WTC11 (cell line): ENCODE measurements around the gene CXCL6. TPM values are rescaled to one million over a fixed set of nuclear protein-coding genes. Genes with fewer than 3 reads are reported as not detected.

Source experiments
- ATAC-seq: fragments of 200-7000 bp; cut with Tn5 transposase; 2 replicates; pipeline ENCODE4 v1.10.0; 2021; ENCODE audit warnings: mild to moderate bottlenecking, moderate library complexity
- CTCF ChIA-PET: fragments of 300-600 bp; sonication (Branson Sonifier 250); formaldehyde crosslinking; loops from one replicate; lab custom pipeline; 2021; ENCODE audit warnings: antibody characterized with exemption; lab: Charles Lee
- POLR2A ChIA-PET: fragments of 350-600 bp; sonication (Branson Sonifier 250); formaldehyde crosslinking; loops from one replicate; lab custom pipeline; 2021; ENCODE audit warnings: antibody characterized with exemption; lab: Charles Lee
- DNase-seq: peaks from one replicate; pipeline ENCODE4 v3.0.0; 2021; ENCODE audit warnings: low spot score
- H3K27ac Mint-ChIP-seq: 2 replicates; pipeline ENCODE4 v1.8.0; 2021; ENCODE audit warnings: mixed read lengths
- H3K27me3 Mint-ChIP-seq: 2 replicates; pipeline ENCODE4 v1.8.0; 2021; ENCODE audit warnings: low read depth, mild to moderate bottlenecking, moderate library complexity, mixed read lengths
- H3K36me3 Mint-ChIP-seq: 2 replicates; pipeline ENCODE4 v1.8.0; 2021; ENCODE audit warnings: mixed read lengths
- H3K4me1 Mint-ChIP-seq: 2 replicates; pipeline ENCODE4 v1.8.0; 2022; ENCODE audit warnings: mixed read lengths
- H3K4me3 Mint-ChIP-seq: 2 replicates; pipeline ENCODE4 v1.8.0; 2021; ENCODE audit warnings: mild to moderate bottlenecking, moderate library complexity, mixed read lengths
- H3K9me3 Mint-ChIP-seq: 2 replicates; pipeline ENCODE4 v1.8.0; 2021; ENCODE audit warnings: mixed read lengths
- CBFB ChIP-seq: sonication (generic); formaldehyde crosslinking; IDR thresholded peaks from 2 replicates; pipeline ENCODE4 v1.8.1; 2022; ENCODE audit warnings: mild to moderate bottlenecking, low read depth, missing genetic modification reagents
- CDX4 ChIP-seq: fragments of 250-450 bp; sonication (Bioruptor Pico); IDR thresholded peaks from 2 replicates; pipeline ENCODE4 v1.9.0; 2021; ENCODE audit warnings: moderate library complexity, mild to moderate bottlenecking, inconsistent platforms, borderline replicate concordance
- ESRRA ChIP-seq: sonication (generic); formaldehyde crosslinking; IDR thresholded peaks from 2 replicates; pipeline ENCODE4 v1.8.1; 2022; ENCODE audit warnings: mild to moderate bottlenecking, missing genetic modification reagents, borderline replicate concordance
- FOXP1 ChIP-seq: sonication (generic); formaldehyde crosslinking; IDR thresholded peaks from 2 replicates; pipeline ENCODE4 v1.8.0; 2022; ENCODE audit warnings: missing genetic modification reagents, mild to moderate bottlenecking, moderate library complexity, borderline replicate concordance
- HMGA2 ChIP-seq: fragments of 250-450 bp; sonication (Bioruptor Pico); IDR thresholded peaks from 2 replicates; pipeline ENCODE4 v1.4.0; 2021; ENCODE audit warnings: mild to moderate bottlenecking, moderate library complexity
- HMGXB4 ChIP-seq: sonication (generic); formaldehyde crosslinking; IDR thresholded peaks from 2 replicates; pipeline ENCODE4 v1.8.1; 2023; ENCODE audit warnings: mild to moderate bottlenecking, moderate library complexity, missing genetic modification reagents
- IRF2 ChIP-seq: sonication (generic); formaldehyde crosslinking; IDR thresholded peaks from 2 replicates; pipeline ENCODE4 v1.8.0; 2022; ENCODE audit warnings: low read depth, missing genetic modification reagents, borderline replicate concordance
- KAT7 ChIP-seq: sonication (generic); formaldehyde crosslinking; IDR thresholded peaks from 2 replicates; pipeline ENCODE4 v1.8.1; 2023; ENCODE audit warnings: missing genetic modification reagents, mild to moderate bottlenecking, borderline replicate concordance
- MAX ChIP-seq: sonication (generic); formaldehyde crosslinking; IDR thresholded peaks from 2 replicates; pipeline ENCODE4 v1.8.0; 2022; ENCODE audit warnings: mild to moderate bottlenecking, missing genetic modification reagents
- MYBL2 ChIP-seq: sonication (generic); formaldehyde crosslinking; IDR thresholded peaks from 2 replicates; pipeline ENCODE4 v1.8.1; 2023; ENCODE audit warnings: mild to moderate bottlenecking, moderate library complexity, missing genetic modification reagents
- NFE2L1 ChIP-seq: sonication (generic); formaldehyde crosslinking; IDR thresholded peaks from 2 replicates; pipeline ENCODE4 v1.8.1; 2023; ENCODE audit warnings: missing genetic modification reagents
- OVOL2 ChIP-seq: fragments of 250-450 bp; sonication (Bioruptor Pico); IDR thresholded peaks from 2 replicates; pipeline ENCODE4 v1.9.0; 2021; ENCODE audit warnings: mild to moderate bottlenecking, borderline replicate concordance
- RELA ChIP-seq: sonication (generic); formaldehyde crosslinking; IDR thresholded peaks from 2 replicates; pipeline ENCODE4 v1.8.1; 2022; ENCODE audit warnings: missing genetic modification reagents, mild to moderate bottlenecking, borderline replicate concordance
- TEAD1 ChIP-seq: sonication (generic); formaldehyde crosslinking; IDR thresholded peaks from 2 replicates; pipeline ENCODE4 v1.8.0; 2022; ENCODE audit warnings: mild to moderate bottlenecking, missing genetic modification reagents
- TEAD4 ChIP-seq: sonication (generic); formaldehyde crosslinking; IDR thresholded peaks from 2 replicates; pipeline ENCODE4 v1.8.0; 2022; ENCODE audit warnings: mild to moderate bottlenecking, missing genetic modification reagents
- ZNF138 ChIP-seq: sonication (generic); formaldehyde crosslinking; conservative IDR thresholded peaks from 2 replicates; pipeline ENCODE4 v1.8.1; 2022; ENCODE audit warnings: mild to moderate bottlenecking, moderate library complexity, missing genetic modification reagents
- ZNF232 ChIP-seq: sonication (generic); formaldehyde crosslinking; IDR thresholded peaks from 2 replicates; pipeline ENCODE4 v1.8.0; 2022; ENCODE audit warnings: mild to moderate bottlenecking, missing genetic modification reagents
- ZNF423 ChIP-seq: fragments of 250-450 bp; sonication (Bioruptor Pico); IDR thresholded peaks from 2 replicates; pipeline ENCODE4 v2.1.2; 2022; ENCODE audit warnings: mild to moderate bottlenecking, moderate library complexity
- total RNA-seq: library from RNA; stranded (reverse); gene quantifications from 3 replicates; pipeline ENCODE4 v1.2.3, GENCODE V29; 2021
- TF ChIP-seq, protein P1 (sequence below): fragments of 250-450 bp; sonication (Bioruptor Pico); IDR thresholded peaks from 2 replicates; pipeline ENCODE4 v1.9.0; 2021; ENCODE audit warnings: mild to moderate bottlenecking, borderline replicate concordance

CXCL6 gene
- total RNA-seq, 1 experiment from 2014 or later = 4.9 TPM

- peaks cover 37% of the 10 kb centered on the region for H3K27me3 Mint-ChIP-seq
- no peaks in the 10 kb centered on the region for H3K36me3 Mint-ChIP-seq
- ChIA-PET POLR2A (no interaction called here), CTCF (interaction anchor here (1.6 kb wide), 1 partner anchor 11 kb away, joined by 5 read pairs; no protein-coding TSS in a partner anchor)
- TF ChIP-seq CBFB (CRISPR knock-in tag) (no peak), TEAD1 (CRISPR knock-in tag) (no peak), FOXP1 (no peak), KAT7 (CRISPR knock-in tag) (no peak), HMGXB4 (CRISPR knock-in tag) (no peak), RELA (CRISPR knock-in tag) (no peak), ZNF138 (CRISPR knock-in tag) (no peak), NFE2L1 (CRISPR knock-in tag) (no peak), MAX (no peak), OVOL2 (no peak), MYBL2 (CRISPR knock-in tag) (no peak), ESRRA (CRISPR knock-in tag) (no peak), ZNF232 (CRISPR knock-in tag) (no peak), HMGA2 (CRISPR knock-in tag) (no peak), CDX4 (CRISPR knock-in tag) (no peak)
- TF ChIP-seq, protein P1, sequence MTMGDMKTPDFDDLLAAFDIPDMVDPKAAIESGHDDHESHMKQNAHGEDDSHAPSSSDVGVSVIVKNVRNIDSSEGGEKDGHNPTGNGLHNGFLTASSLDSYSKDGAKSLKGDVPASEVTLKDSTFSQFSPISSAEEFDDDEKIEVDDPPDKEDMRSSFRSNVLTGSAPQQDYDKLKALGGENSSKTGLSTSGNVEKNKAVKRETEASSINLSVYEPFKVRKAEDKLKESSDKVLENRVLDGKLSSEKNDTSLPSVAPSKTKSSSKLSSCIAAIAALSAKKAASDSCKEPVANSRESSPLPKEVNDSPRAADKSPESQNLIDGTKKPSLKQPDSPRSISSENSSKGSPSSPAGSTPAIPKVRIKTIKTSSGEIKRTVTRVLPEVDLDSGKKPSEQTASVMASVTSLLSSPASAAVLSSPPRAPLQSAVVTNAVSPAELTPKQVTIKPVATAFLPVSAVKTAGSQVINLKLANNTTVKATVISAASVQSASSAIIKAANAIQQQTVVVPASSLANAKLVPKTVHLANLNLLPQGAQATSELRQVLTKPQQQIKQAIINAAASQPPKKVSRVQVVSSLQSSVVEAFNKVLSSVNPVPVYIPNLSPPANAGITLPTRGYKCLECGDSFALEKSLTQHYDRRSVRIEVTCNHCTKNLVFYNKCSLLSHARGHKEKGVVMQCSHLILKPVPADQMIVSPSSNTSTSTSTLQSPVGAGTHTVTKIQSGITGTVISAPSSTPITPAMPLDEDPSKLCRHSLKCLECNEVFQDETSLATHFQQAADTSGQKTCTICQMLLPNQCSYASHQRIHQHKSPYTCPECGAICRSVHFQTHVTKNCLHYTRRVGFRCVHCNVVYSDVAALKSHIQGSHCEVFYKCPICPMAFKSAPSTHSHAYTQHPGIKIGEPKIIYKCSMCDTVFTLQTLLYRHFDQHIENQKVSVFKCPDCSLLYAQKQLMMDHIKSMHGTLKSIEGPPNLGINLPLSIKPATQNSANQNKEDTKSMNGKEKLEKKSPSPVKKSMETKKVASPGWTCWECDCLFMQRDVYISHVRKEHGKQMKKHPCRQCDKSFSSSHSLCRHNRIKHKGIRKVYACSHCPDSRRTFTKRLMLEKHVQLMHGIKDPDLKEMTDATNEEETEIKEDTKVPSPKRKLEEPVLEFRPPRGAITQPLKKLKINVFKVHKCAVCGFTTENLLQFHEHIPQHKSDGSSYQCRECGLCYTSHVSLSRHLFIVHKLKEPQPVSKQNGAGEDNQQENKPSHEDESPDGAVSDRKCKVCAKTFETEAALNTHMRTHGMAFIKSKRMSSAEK (CRISPR knock-in tag) = no peak
- no peaks in the 10 kb centered on the region for H3K9me3 Mint-ChIP-seq
- H3K27ac Mint-ChIP-seq = no peak overlapping the region
- peaks cover 18% of the 10 kb centered on the region for H3K4me1 Mint-ChIP-seq
- no peak for ATAC-seq
- DNase-seq = no peak
- H3K4me3 Mint-ChIP-seq = no peak overlapping the region
Measured at GRCh38 chr4:73870768-73871167, 34.3 kb downstream of the CXCL6 start.

GRCh38 chr4:73871511-73872310 is 35.2 kb downstream of the CXCL6 start:
- H3K27me3 Mint-ChIP-seq = peaks cover 37% of the 10 kb centered on the region
- TF ChIP-seq, protein P1 (CRISPR knock-in tag) = no peak
- no peak for TF ChIP-seq IRF2 (CRISPR knock-in tag)
- TF ChIP-seq ZNF423 (CRISPR knock-in tag) = no peak
- no peak for TF ChIP-seq TEAD4 (CRISPR knock-in tag)
- TF ChIP-seq TEAD1 (CRISPR knock-in tag) = no peak
- TF ChIP-seq, all 79 proteins: peak for 0
- H3K27ac Mint-ChIP-seq = no peak overlapping the region
- H3K4me3 Mint-ChIP-seq = no peak overlapping the region
- ATAC-seq = no peak
- peaks cover 18% of the 10 kb centered on the region for H3K4me1 Mint-ChIP-seq
- DNase-seq = no peak
- no peaks in the 10 kb centered on the region for H3K9me3 Mint-ChIP-seq
- no peaks in the 10 kb centered on the region for H3K36me3 Mint-ChIP-seq
- ChIA-PET POLR2A (no interaction called here), CTCF (no interaction called here)
